Fibroblast of skin of abdomen (primary cell): Measurements from ENCODE around the gene CNNM2. TPM values are rescaled to one million over a fixed set of nuclear protein-coding genes. Genes with fewer than 3 reads are reported as not detected.

Source experiments
- DNase-seq: peaks from one replicate; pipeline ENCODE4 v3.0.0-alpha.2; 2013
- polyA plus RNA-seq, 2 experiments: library from polyadenylated mRNA; unstranded; fragments of 120-200 nt; gene quantifications; one replicate each; pipeline ENCODE4 v1.2.1, GENCODE V29; 2013; ENCODE audit not compliant: insufficient read length in 2 of 2

CNNM2 gene
- polyA plus RNA-seq (2013, experiment 1 of 2; ENCODE audit: insufficient read length) = 3.4 TPM
- polyA plus RNA-seq (2013, experiment 2 of 2; ENCODE audit: insufficient read length) = 3.7 TPM

DNA sequence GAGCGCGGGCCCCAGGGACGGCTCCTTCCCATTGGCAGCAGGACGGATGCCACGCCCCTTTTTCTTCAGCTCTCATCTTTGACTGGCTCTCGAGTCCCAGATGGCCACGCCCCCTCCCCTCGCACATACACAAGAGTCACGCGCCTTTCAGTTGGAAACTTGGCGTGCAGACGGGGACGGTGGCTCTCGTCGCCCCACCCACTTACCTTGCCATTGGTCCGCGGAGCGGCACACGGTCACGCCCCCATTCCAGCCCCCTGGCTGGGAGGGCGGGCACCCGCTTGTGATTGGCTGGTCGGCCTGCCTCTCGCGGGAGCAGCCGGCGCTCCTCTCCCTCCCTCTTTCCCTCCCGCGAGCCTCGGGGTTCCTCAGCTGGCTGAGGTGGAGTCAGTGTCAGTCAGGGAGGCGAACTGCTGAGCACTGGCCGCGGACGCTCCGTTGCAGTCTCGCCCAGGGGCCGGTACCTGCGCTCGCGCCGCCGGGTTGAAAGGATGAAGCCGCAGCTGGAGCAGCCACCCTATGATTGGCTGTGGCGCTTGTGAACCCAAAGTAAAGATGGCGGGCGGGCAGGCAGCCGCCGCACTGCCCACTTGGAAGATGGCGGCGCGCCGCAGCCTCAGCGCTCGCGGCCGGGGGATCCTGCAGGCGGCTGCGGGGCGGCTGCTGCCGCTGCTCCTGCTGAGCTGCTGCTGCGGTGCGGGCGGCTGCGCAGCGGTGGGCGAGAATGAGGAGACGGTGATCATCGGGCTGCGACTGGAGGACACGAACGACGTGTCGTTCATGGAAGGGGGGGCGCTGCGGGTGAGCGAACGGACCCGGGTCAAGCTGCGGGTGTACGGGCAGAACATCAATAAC, at the start of gene CNNM2:
Gene CNNM2 (plus strand): TSS at position 333 of the 855 bp plus-strand sequence. CDS start 187 bp downstream, at position 520.
- peak; percentile 100 for DNase-seq

- peak; percentile 31 for DNase-seq
These were observed 49.2 kb upstream of the CNNM2 start for GRCh38 chr10:102868911-102869257.

DNA sequence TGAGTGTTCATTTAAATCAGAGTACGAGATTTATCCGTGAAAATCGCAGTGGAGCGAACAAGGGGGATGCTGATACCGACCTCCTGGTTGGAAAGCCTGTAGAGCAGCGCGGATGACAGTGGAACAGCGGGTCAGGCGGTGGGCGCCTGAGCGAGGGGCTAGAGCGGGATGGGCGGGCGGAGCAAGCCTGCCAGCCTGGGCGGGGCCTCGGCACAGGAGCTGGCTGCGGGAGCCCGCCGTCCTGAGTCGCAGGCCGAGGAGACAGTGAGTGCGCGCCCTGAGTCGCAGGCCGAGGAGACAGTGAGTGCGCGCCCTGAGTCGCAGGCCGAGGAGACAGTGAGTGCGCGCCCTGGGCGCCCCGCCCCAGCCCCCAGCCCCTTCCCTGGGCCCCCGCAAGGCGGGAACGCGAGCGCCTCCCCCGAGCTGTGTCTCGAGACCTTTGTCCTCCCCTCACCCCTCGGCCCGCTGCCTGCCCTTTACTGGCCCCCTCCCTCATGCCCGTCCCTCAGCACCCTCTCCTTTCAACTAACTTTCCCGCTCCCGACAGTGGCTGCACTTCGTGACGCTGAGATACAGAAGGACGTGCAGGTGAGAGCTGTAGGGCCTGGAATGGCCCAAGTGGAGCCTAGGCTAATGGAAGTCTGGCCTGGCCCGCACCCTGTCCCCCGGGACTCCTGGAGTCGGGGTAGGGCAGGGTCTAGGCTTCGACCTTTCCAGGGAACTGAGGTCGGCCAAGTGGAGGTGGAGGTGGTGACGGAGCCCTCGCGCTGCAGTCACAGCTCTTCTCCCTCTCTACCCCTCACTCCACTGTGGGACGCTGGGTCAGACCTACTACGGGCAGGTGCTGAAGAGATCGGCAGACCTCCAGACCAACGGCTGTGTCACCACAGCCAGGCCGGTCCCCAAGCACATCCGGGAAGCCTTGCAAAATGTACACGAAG, 48.6 kb upstream of the CNNM2 start, which contains the start of gene AS3MT:
Gene AS3MT (plus strand): TSS at position 213 of the 941 bp plus-strand sequence. CDS start 123 bp downstream, at position 336.
- DNase-seq = peak; percentile 30

GRCh38 chr10:102870221-102870620, 47.9 kb upstream of the CNNM2 start:
- DNase-seq = no peak

- DNase-seq = peak; percentile 20
These were observed 45.9 kb upstream of the CNNM2 start for GRCh38 chr10:102872163-102872562.

GRCh38 chr10:102876747-102877153, 41.3 kb upstream of the CNNM2 start:
- DNase-seq = no peak

- no peak for DNase-seq
These were observed 39.5 kb upstream of the CNNM2 start for GRCh38 chr10:102878629-102879028.

DNA sequence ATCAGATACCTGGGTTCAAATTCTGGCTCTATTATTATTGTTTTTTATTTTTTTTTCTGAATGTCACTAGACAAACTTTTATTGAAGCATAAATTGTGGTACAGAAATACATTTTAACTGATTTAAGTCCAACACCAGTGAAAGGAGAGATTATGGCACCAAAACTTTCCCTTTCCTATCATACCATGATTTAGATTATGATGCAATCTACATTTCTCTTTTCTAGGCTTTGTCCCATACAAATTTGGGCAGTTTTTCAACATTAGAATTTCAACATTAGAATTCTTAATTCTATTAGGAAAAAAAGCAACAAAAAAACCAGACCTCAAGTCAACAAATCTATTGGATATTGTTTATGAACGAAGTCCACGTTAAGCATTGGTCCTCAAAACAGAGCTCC, 37.8 kb upstream of the CNNM2 start:
- no peak for DNase-seq

DNA sequence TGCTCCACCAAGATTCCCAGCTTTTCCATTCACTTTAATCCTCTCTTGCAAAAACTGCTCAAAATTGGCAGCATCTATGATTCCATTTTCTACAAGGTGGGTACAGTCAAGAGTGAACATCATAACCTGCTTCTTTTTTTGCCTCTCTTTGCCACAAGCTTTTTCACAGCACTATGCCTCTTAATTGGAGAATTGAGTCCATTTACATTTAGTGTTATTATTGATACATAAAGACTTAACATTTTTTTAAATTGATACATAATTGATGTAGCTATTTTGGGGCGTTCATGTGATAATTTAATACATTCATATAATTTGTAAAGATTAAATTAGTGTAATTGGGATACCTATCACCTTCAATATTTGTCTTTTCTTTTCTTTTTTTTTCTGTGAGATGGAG, 30.0 kb upstream of the CNNM2 start:
- no peak for DNase-seq

GRCh38 chr10:102894466-102895213, 23.5 kb upstream of the CNNM2 start:
- no peak for DNase-seq

DNA sequence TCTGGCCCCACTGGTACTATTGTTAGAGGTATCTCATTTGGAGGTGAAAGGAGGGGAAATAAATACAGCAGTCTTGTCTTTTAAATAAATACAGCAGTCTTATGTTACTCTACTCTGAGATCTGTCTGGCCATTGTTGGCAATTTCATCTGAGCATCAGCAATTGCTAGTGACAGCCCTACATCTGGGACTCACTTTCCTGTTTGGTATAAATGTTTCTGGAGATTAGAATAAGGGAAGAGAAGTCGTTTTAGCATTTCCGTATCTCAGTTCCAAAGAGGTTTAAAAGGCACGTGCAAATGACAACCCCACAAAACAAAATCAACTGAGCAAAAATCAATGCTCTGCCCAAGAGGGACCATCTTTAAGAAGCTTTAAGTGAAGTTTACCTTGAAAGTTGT, 18.1 kb upstream of the CNNM2 start:
- DNase-seq = no peak

- no peak for DNase-seq
These were observed 13.7 kb upstream of the CNNM2 start for GRCh38 chr10:102904346-102904745.

DNA sequence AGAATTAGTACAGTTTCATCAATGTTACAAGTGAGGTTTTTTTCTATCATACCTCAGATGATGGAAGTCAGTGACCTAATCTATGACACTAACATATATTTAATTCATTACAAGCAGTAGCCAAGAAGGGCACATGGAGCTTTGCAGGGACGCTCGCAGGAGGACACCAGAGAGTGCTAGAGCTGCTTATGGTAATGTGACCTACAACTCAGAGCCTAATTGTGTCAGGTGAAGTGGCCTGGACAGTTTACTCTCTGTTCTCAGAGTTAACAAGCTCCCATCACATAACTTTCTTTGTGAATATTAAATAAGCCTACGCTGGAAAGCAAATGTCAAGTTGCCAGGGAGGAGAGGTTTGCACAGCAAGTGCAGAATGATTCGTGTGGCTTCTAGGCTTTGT, 11.6 kb upstream of the CNNM2 start:
- DNase-seq = no peak

DNA sequence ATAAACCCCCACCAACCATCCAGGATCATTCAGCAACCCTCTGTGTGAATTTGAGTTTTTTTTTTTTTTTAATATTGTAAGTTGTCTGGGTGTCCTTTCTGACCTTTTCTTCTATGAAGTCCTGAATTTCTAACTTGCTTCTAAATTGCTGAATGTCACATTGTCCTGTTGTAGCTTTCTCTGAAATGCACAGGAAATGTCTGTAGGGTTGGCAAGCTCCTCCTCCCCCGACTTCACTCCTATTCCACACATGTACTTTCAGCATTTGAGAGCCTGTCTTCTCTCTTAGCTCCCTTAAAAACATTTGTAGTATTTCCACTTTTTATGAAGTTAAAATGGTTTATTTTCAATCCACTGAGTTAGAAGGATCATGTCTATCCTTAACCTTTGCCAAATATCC, 3.3 kb upstream of the CNNM2 start:
- DNase-seq = no peak

GRCh38 chr10:102916173-102916572, 1.9 kb upstream of the CNNM2 start:
- no peak for DNase-seq

DNA sequence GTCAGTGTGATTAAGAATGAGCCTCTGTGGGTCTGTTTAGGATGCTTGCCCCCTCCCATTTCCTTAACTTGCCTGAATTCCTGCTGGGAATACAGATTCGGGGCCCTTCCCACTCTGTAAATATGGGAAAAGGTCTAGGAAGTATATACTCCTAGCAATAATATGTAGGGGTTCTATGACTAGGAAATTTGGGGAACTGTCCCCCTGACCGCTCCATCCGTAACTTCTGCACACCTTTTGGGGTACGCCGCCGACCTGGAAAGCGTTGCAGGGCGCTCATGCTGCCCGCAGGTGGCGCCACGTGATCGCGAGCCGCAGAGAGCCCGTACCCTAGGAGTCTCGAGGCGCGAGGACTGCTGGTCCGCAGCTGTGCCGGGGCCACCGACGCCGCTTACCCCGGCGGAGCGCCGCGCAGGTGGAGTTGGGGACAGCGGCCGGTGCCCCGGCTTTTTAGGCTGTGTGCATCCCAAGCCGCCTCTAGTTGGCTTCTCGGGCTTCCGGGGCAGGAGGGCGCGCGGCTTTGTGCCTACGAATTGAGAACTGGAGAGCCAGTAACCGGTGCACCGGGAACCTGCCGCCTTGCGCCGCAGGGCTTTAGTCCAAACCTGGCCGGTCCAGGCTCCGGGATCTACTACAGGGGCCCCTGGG, 656 bp upstream of the CNNM2 start:
- peak; percentile 65 for DNase-seq

DNA sequence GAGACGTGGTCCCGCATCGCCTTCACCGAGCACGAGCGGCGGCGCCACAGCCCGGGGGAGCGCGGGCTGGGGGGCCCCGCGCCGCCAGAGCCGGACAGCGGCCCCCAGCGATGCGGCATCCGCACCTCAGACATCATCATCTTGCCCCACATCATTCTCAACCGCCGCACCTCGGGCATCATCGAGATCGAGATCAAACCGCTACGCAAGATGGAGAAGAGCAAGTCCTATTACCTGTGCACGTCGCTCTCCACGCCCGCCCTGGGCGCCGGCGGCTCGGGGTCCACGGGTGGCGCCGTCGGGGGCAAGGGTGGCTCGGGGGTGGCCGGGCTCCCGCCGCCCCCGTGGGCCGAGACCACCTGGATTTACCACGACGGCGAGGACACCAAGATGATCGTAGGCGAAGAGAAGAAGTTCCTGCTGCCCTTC, 737 bp downstream of the CNNM2 start:
- no peak for DNase-seq

GRCh38 chr10:102919246-102919959, 1.3 kb downstream of the CNNM2 start:
- peak; percentile 0 for DNase-seq

DNA sequence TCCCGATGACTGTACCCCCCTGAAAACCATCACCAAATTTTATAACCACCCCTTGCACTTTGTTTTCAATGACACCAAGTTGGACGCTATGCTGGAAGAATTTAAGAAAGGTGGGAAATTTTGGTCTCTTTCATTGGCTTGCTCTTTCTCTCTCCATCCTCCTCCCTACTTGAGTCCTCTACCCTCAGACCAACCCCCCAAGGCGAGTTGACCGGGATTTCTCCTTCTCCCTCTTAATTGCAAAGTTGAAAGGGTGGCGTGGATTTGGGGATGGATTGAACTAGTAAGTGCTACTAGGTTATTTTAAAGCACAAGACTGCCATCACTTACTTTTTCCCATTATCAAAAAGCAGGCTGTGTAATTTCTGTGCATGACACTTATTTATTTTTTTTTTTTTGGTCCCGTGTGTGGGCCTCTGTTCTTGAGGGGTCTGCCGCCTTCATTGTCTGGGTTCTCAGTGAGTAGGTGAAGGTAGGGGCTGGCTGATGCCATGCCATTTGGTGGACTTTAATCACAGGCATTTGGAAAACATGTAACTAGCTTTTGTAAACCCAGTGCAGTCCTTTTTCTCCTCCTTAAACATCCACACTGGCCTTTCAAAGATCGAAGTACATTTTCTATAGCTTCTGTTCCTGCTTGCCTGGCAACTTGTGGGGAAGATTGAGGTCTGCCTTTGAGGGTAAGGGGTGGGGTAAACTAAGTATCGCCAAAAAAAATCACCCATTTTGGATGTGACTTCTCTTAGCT, 2.1 kb downstream of the CNNM2 start:
- DNase-seq = no peak

- DNase-seq = no peak
These were observed 5.5 kb downstream of the CNNM2 start for GRCh38 chr10:102923601-102924000.
